HEK293 (cell line): ENCODE data around the gene FAM124A.

Experiments
- CTCF ChIA-PET: fragments of 350-600 bp; formaldehyde crosslinking; extraction: SDS; loops from one replicate; lab custom pipeline; 2021; ENCODE audit warnings: antibody characterized with exemption; lab: Yijun Ruan, JAX
- POLR2A ChIA-PET: fragments of 300-600 bp; formaldehyde crosslinking; extraction: SDS; loops from one replicate; lab custom pipeline; 2020; ENCODE audit warnings: antibody characterized with exemption, inconsistent platforms; lab: Yijun Ruan, JAX
- H3K27ac ChIP-seq: fragments of 200-500 bp; sonication (Bioruptor generic); 2 replicates; pipeline ENCODE4 v1.5.1; 2014; ENCODE audit warnings: low read depth, low read length, control low read depth, inconsistent platforms; ENCODE audit errors: extremely low read depth
- H3K36me3 ChIP-seq, 2 experiments: fragments of 200-500 bp in 1 of 2; sonication (Bioruptor generic) in 1 of 2; 1 replicate in 1 of 2; 2 replicates in 1 of 2; pipeline ENCODE4 v1.5.1; 2014 to 2017; ENCODE audit warnings: inconsistent platforms in 2 of 2, low read length in 2 of 2; ENCODE audit not compliant: control insufficient read depth in 2 of 2, insufficient read depth in 1 of 2
- H3K4me1 ChIP-seq: fragments of 200-500 bp; sonication (Bioruptor generic); 2 replicates; pipeline ENCODE4 v1.5.1; 2014; ENCODE audit warnings: mild to moderate bottlenecking, low read length, inconsistent platforms; ENCODE audit not compliant: control insufficient read depth, insufficient read depth
- H3K4me3 ChIP-seq: 2 replicates; pipeline ENCODE4 v1.5.1; 2011; ENCODE audit warnings: low read depth, mild to moderate bottlenecking, control low read depth, low read length, moderate library complexity
- H3K9me3 ChIP-seq: fragments of 200-500 bp; sonication (Bioruptor generic); 2 replicates; pipeline ENCODE4 v1.5.1; 2014; ENCODE audit warnings: low read depth, low read length, inconsistent platforms; ENCODE audit not compliant: control insufficient read depth, insufficient read depth
- FEZF1 ChIP-seq: fragments of 450-650 bp; formaldehyde crosslinking; IDR thresholded peaks from 2 replicates; pipeline ENCODE4 v1.5.1; 2016; ENCODE audit warnings: missing biosample characterization, missing genetic modification characterization
- GFI1B ChIP-seq: fragments of 450-650 bp; formaldehyde crosslinking; IDR thresholded peaks from 2 replicates; pipeline ENCODE4 v1.5.1; 2016; ENCODE audit warnings: missing biosample characterization, missing genetic modification characterization
- GLIS2 ChIP-seq: fragments of 450-650 bp; formaldehyde crosslinking; IDR thresholded peaks from 2 replicates; pipeline ENCODE4 v1.5.1; 2016; ENCODE audit warnings: missing biosample characterization, missing genetic modification characterization
- PRDM2 ChIP-seq: fragments of 450-650 bp; formaldehyde crosslinking; IDR thresholded peaks from 2 replicates; pipeline ENCODE4 v1.5.1; 2016; ENCODE audit warnings: missing biosample characterization, missing genetic modification characterization, borderline replicate concordance
- WT1 ChIP-seq: fragments of 450-650 bp; formaldehyde crosslinking; IDR thresholded peaks from 2 replicates; pipeline ENCODE4 v1.5.1; 2016; ENCODE audit warnings: missing biosample characterization, missing genetic modification characterization
- ZBTB20 ChIP-seq: fragments of 450-650 bp; formaldehyde crosslinking; IDR thresholded peaks from 2 replicates; pipeline ENCODE4 v1.5.1; 2016; ENCODE audit warnings: missing biosample characterization, missing genetic modification characterization
- ZBTB7A ChIP-seq: fragments of 450-650 bp; formaldehyde crosslinking; IDR thresholded peaks from 2 replicates; pipeline ENCODE4 v1.5.1; 2016; ENCODE audit warnings: low read depth, missing biosample characterization, missing genetic modification characterization
- ZNF132 ChIP-seq: fragments of 450-650 bp; formaldehyde crosslinking; IDR thresholded peaks from 2 replicates; pipeline ENCODE4 v1.5.1; 2017; ENCODE audit warnings: missing biosample characterization, missing genetic modification characterization, borderline replicate concordance
- ZNF133 ChIP-seq: fragments of 450-650 bp; formaldehyde crosslinking; IDR thresholded peaks from 2 replicates; pipeline ENCODE4 v1.5.1; 2016; ENCODE audit warnings: missing biosample characterization, missing genetic modification characterization
- ZNF157 ChIP-seq: fragments of 450-650 bp; formaldehyde crosslinking; IDR thresholded peaks from 2 replicates; pipeline ENCODE4 v1.5.1; 2016; ENCODE audit warnings: missing biosample characterization, missing genetic modification characterization
- ZNF202 ChIP-seq: fragments of 450-650 bp; formaldehyde crosslinking; IDR thresholded peaks from 2 replicates; pipeline ENCODE4 v1.5.1; 2016; ENCODE audit warnings: missing biosample characterization, missing genetic modification characterization, borderline replicate concordance
- ZNF211 ChIP-seq: fragments of 450-650 bp; formaldehyde crosslinking; IDR thresholded peaks from 2 replicates; pipeline ENCODE4 v1.5.1; 2016; ENCODE audit warnings: low read depth, missing biosample characterization, missing genetic modification characterization
- ZNF248 ChIP-seq: fragments of 450-650 bp; formaldehyde crosslinking; IDR thresholded peaks from 2 replicates; pipeline ENCODE4 v1.5.1; 2017; ENCODE audit warnings: missing biosample characterization, missing genetic modification characterization
- ZNF366 ChIP-seq: fragments of 450-650 bp; formaldehyde crosslinking; conservative IDR thresholded peaks from 2 replicates; pipeline ENCODE4 v1.5.1; 2016; ENCODE audit warnings: missing biosample characterization, missing genetic modification characterization
- ZSCAN16 ChIP-seq: fragments of 450-650 bp; formaldehyde crosslinking; IDR thresholded peaks from 2 replicates; pipeline ENCODE4 v1.5.1; 2016; ENCODE audit warnings: missing biosample characterization, missing genetic modification characterization
- ZXDB ChIP-seq: fragments of 450-650 bp; formaldehyde crosslinking; IDR thresholded peaks from 2 replicates; pipeline ENCODE4 v1.5.1; 2016; ENCODE audit warnings: missing biosample characterization, missing genetic modification characterization
- TF ChIP-seq, protein P1 (sequence below): fragments of 450-650 bp; IDR thresholded peaks from 2 replicates; pipeline ENCODE4 v1.5.1; 2018; ENCODE audit warnings: missing biosample characterization, mild to moderate bottlenecking, missing genetic modification characterization

Gene FAM124A

GRCh38 chr13:51297556-51297955 is 75.4 kb downstream of the FAM124A start:
- H3K36me3 ChIP-seq, result no peaks in the 10 kb centered on the region
- H3K4me3 ChIP-seq, result no peak overlapping the region
- no peak for TF ChIP-seq GFI1B (tag by site-specific recombination)
- peak; percentile 37; the same call in 1 of the 2 replicates for TF ChIP-seq ZBTB20 (tag by site-specific recombination)
- H3K4me1 ChIP-seq, result no peaks in the 10 kb centered on the region
- ChIA-PET POLR2A (no interaction called here), CTCF (interaction anchor here (1.3 to 4.4 kb wide), 3 partner anchors 11 to 500 kb away, joined by 3 to 46 read pairs (median 4); no protein-coding TSS in a partner anchor)
- H3K9me3 ChIP-seq, result no peaks in the 10 kb centered on the region
- no peak overlapping the region for H3K27ac ChIP-seq

DNA sequence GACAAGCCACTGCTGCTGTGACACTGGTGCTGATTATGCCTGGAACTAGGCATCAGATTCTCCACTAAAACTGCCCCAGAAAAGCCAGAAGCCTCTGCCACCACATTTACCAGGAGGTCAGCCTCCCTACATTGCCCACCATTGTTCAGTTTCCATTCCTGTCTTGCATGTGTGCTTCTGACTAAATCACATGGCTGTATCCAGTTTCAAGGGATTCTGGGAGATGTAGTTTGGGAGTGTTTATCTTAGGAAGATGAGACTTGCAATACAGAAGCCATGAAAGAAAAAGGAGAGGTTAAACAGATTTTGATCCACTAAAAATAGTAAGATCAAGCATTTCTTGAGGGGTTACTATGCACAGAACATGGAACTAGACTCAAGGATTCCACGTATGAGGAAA is 76.6 kb downstream of the FAM124A start:
- no peaks in the 10 kb centered on the region for H3K36me3 ChIP-seq
- H3K4me3 ChIP-seq, result no peak overlapping the region
- no peak overlapping the region for H3K27ac ChIP-seq
- no peaks in the 10 kb centered on the region for H3K9me3 ChIP-seq
- TF ChIP-seq, protein P1, sequence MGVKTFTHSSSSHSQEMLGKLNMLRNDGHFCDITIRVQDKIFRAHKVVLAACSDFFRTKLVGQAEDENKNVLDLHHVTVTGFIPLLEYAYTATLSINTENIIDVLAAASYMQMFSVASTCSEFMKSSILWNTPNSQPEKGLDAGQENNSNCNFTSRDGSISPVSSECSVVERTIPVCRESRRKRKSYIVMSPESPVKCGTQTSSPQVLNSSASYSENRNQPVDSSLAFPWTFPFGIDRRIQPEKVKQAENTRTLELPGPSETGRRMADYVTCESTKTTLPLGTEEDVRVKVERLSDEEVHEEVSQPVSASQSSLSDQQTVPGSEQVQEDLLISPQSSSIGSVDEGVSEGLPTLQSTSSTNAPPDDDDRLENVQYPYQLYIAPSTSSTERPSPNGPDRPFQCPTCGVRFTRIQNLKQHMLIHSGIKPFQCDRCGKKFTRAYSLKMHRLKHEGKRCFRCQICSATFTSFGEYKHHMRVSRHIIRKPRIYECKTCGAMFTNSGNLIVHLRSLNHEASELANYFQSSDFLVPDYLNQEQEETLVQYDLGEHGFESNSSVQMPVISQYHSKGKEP (tag by site-specific recombination), result no peak
- TF ChIP-seq GLIS2 (tag by site-specific recombination), result no peak
- no peak for TF ChIP-seq ZNF202 (tag by site-specific recombination)
- no peak for TF ChIP-seq FEZF1 (tag by site-specific recombination)
- no peak for TF ChIP-seq WT1 (tag by site-specific recombination)
- no peak for TF ChIP-seq ZNF157 (tag by site-specific recombination)
- no peak for TF ChIP-seq ZXDB
- TF ChIP-seq PRDM2 (tag by site-specific recombination), result no peak
- TF ChIP-seq ZNF211 (tag by site-specific recombination), result no peak
- TF ChIP-seq ZNF366 (tag by site-specific recombination), result no peak
- no peak for TF ChIP-seq ZNF133 (tag by site-specific recombination)
- TF ChIP-seq ZBTB7A (tag by site-specific recombination), result no peak
- no peak for TF ChIP-seq ZSCAN16 (tag by site-specific recombination)
- TF ChIP-seq ZNF132 (tag by site-specific recombination), result no peak
- no peak for TF ChIP-seq ZNF248 (tag by site-specific recombination)
- ChIA-PET POLR2A (no interaction called here), CTCF (interaction anchor here (0.6 to 4.4 kb wide), 4 partner anchors 12 to 499 kb away, joined by 3 to 46 read pairs (median 3); no protein-coding TSS in a partner anchor)
- no peaks in the 10 kb centered on the region for H3K4me1 ChIP-seq
